H9 (cell line): ENCODE results near the gene PBX4. TPM values are rescaled to one million over a fixed set of nuclear protein-coding genes. Genes with fewer than 3 reads are reported as not detected.

Experiments used
- DNase-seq: peaks from one replicate; pipeline ENCODE4 v3.0.0-alpha.2; 2017
- H2AFZ ChIP-seq: one replicate; pipeline ENCODE4 v1.6.1; 2013; ENCODE audit warnings: mild to moderate bottlenecking, low read length, control low read depth, moderate library complexity
- H2AK5ac ChIP-seq: 2 replicates; pipeline ENCODE4 v1.6.1; 2013; ENCODE audit warnings: low read length, control low read depth, mixed read lengths; ENCODE audit not compliant: insufficient read length
- H2BK120ac ChIP-seq: one replicate; pipeline ENCODE4 v1.6.1; 2013; ENCODE audit warnings: low read depth, mild to moderate bottlenecking, low read length, control low read depth, inconsistent platforms; ENCODE audit not compliant: poor library complexity, severe bottlenecking
- H2BK12ac ChIP-seq: 2 replicates; pipeline ENCODE4 v1.6.1; 2013; ENCODE audit warnings: low read length, control low read depth, mixed read lengths, low read depth; ENCODE audit not compliant: insufficient read length
- H2BK15ac ChIP-seq: 2 replicates; pipeline ENCODE4 v1.6.1; 2013; ENCODE audit warnings: low read depth, low read length, control low read depth
- H2BK20ac ChIP-seq: one replicate; pipeline ENCODE4 v1.6.1; 2013; ENCODE audit warnings: low read depth, mild to moderate bottlenecking, low read length, control low read depth, inconsistent platforms; ENCODE audit not compliant: poor library complexity, severe bottlenecking
- H2BK5ac ChIP-seq: 2 replicates; pipeline ENCODE4 v1.6.1; 2013; ENCODE audit warnings: low read length, control low read depth, mixed read lengths; ENCODE audit not compliant: insufficient read length
- H3K14ac ChIP-seq: 2 replicates; pipeline ENCODE4 v1.6.1; 2013; ENCODE audit warnings: low read length, control low read depth; ENCODE audit not compliant: insufficient read depth
- H3K18ac ChIP-seq: 2 replicates; pipeline ENCODE4 v1.6.1; 2013; ENCODE audit warnings: low read depth, mild to moderate bottlenecking, mixed read lengths, low read length, control low read depth; ENCODE audit not compliant: insufficient read length
- H3K23ac ChIP-seq: 2 replicates; pipeline ENCODE4 v1.6.1; 2013; ENCODE audit warnings: low read length, control low read depth, mixed read lengths, low read depth; ENCODE audit not compliant: insufficient read length
- H3K23me2 ChIP-seq: 2 replicates; pipeline ENCODE4 v1.6.1; 2013; ENCODE audit warnings: low read depth, mild to moderate bottlenecking, mixed read lengths, low read length, control low read depth; ENCODE audit not compliant: insufficient read length, poor library complexity, severe bottlenecking
- H3K27ac ChIP-seq: 2 replicates; pipeline ENCODE4 v1.5.1; 2013; ENCODE audit warnings: low read length, control low read depth, mixed read lengths, low read depth; ENCODE audit not compliant: insufficient read length
- H3K27me3 ChIP-seq: 2 replicates; pipeline ENCODE4 v1.6.1; 2013; ENCODE audit warnings: low read length, control low read depth, inconsistent platforms; ENCODE audit not compliant: insufficient read depth
- H3K4ac ChIP-seq: 2 replicates; pipeline ENCODE4 v1.6.1; 2013; ENCODE audit warnings: low read depth, mild to moderate bottlenecking, control low read depth, inconsistent platforms, low read length, moderate library complexity
- H3K4me1 ChIP-seq: 2 replicates; pipeline ENCODE4 v1.6.1; 2013; ENCODE audit warnings: low read length, control low read depth, inconsistent platforms; ENCODE audit not compliant: insufficient read depth
- H3K4me2 ChIP-seq: 2 replicates; pipeline ENCODE4 v1.6.1; 2013; ENCODE audit warnings: low read length, control low read depth, mixed read lengths; ENCODE audit not compliant: insufficient read length, insufficient read depth
- H3K56ac ChIP-seq: 2 replicates; pipeline ENCODE4 v1.6.1; 2013; ENCODE audit warnings: low read depth, mild to moderate bottlenecking, mixed read lengths, low read length, control low read depth; ENCODE audit not compliant: insufficient read length
- H3K79me1 ChIP-seq: 2 replicates; pipeline ENCODE4 v1.6.1; 2013; ENCODE audit warnings: low read depth, mild to moderate bottlenecking, moderate library complexity, low read length, control low read depth, inconsistent platforms; ENCODE audit not compliant: insufficient read depth, poor library complexity, severe bottlenecking
- H3K79me2 ChIP-seq: 2 replicates; pipeline ENCODE4 v1.6.1; 2013; ENCODE audit warnings: low read length, control low read depth, inconsistent platforms; ENCODE audit not compliant: insufficient read depth
- H3K9ac ChIP-seq: 2 replicates; pipeline ENCODE4 v1.6.1; 2013; ENCODE audit warnings: low read length, control low read depth, mixed read lengths; ENCODE audit not compliant: insufficient read length; ENCODE audit errors: extremely low read depth
- H3K9me3 ChIP-seq: one replicate; pipeline ENCODE4 v1.6.1; 2013; ENCODE audit warnings: low read depth, low read length, inconsistent platforms; ENCODE audit not compliant: control insufficient read depth
- H3T11ph ChIP-seq: one replicate; pipeline ENCODE4 v1.6.1; 2013; ENCODE audit warnings: mild to moderate bottlenecking, low read length, control low read depth, inconsistent platforms
- H4K20me1 ChIP-seq: one replicate; pipeline ENCODE4 v1.6.1; 2013; ENCODE audit not compliant: control insufficient read depth, insufficient read length, insufficient read depth
- H4K5ac ChIP-seq: 2 replicates; pipeline ENCODE4 v1.6.1; 2013; ENCODE audit warnings: low read depth, mild to moderate bottlenecking, mixed read lengths, low read length, control low read depth; ENCODE audit not compliant: insufficient read length
- H4K8ac ChIP-seq: replicated peaks from 2 replicates; pipeline ENCODE4 v1.6.1; 2013; ENCODE audit warnings: low read length, control low read depth, mixed read lengths, low read depth; ENCODE audit not compliant: insufficient read length
- H4K91ac ChIP-seq: 2 replicates; pipeline ENCODE4 v1.6.1; 2013; ENCODE audit warnings: low read depth, mild to moderate bottlenecking, moderate library complexity, mixed read lengths, low read length, control low read depth; ENCODE audit not compliant: insufficient read length
- H3K27ac Mint-ChIP-seq, 3 experiments: 2 replicates in 2 of 3; 3 replicates in 1 of 3; pipeline ENCODE4 v1.8.0; 2020 to 2021; ENCODE audit warnings: mixed read lengths in 3 of 3, mild to moderate bottlenecking in 1 of 3, moderate library complexity in 1 of 3
- H3K27me3 Mint-ChIP-seq: 2 replicates; pipeline ENCODE4 v1.8.0; 2021; ENCODE audit warnings: low read depth, mild to moderate bottlenecking, moderate library complexity, mixed read lengths
- H3K36me3 Mint-ChIP-seq, 3 experiments: 2 replicates in 2 of 3; 3 replicates in 1 of 3; pipeline ENCODE4 v1.8.0; 2020 to 2021; ENCODE audit warnings: low read depth in 3 of 3, mixed read lengths in 3 of 3; ENCODE audit not compliant: insufficient read depth in 1 of 3
- H3K4me1 Mint-ChIP-seq, 2 experiments: 2 replicates each; pipeline ENCODE4 v1.8.0; 2020; ENCODE audit warnings: mixed read lengths in 2 of 2
- H3K4me3 Mint-ChIP-seq, 2 experiments: 2 replicates in 1 of 2; 3 replicates in 1 of 2; pipeline ENCODE4 v1.8.0; 2020 to 2021; ENCODE audit warnings: mild to moderate bottlenecking in 2 of 2, mixed read lengths in 2 of 2, moderate library complexity in 1 of 2
- H3K9me3 Mint-ChIP-seq, 2 experiments: 2 replicates in 1 of 2; 3 replicates in 1 of 2; pipeline ENCODE4 v1.8.0; 2020; ENCODE audit warnings: mild to moderate bottlenecking in 2 of 2, mixed read lengths in 2 of 2, moderate library complexity in 1 of 2
- CTCF ChIP-seq: fragments of 200-600 bp; sonication (generic); conservative IDR thresholded peaks from 3 replicates; pipeline ENCODE4 v1.8.0; 2021; ENCODE audit warnings: antibody characterized with exemption, mild to moderate bottlenecking
- WGBS: extraction: QIAGEN DNeasy Blood & Tissue Kit; methylation state at CpG from one replicate; pipeline ENCODE4 v1.1.7; 2013; ENCODE audit warnings: missing lambda C conversion rate, low lambda C conversion rate, mixed read lengths; ENCODE audit not compliant: insufficient read length; ENCODE audit errors: extremely low coverage; 5-methylcytosine and 5-hydroxymethylcytosine counted together
- total RNA-seq: library from RNA; stranded (reverse); gene quantifications from 2 replicates; pipeline ENCODE4 v1.2.1, GENCODE V29; 2021

Gene PBX4
- total RNA-seq, 1 experiment from 2014 or later = 3.3 TPM

- Histone ChIP-seq H3K79me2 (peaks cover 20% of the 10 kb centered on the region; the same call in 1 of the 2 replicates), H2AFZ (no peak overlapping the region), H4K8ac (no peak overlapping the region), H4K5ac (no peak overlapping the region), H3K18ac (no peak overlapping the region), H3K4me2 (peak overlapping the region; percentile 89), H2AK5ac (no peak overlapping the region), H3K9ac (peak overlapping the region; percentile 37), H3K14ac (peak overlapping the region; percentile 14), H3K4me1 (peaks cover 6% of the 10 kb centered on the region; the same call in 1 of the 2 replicates), H2BK12ac (no peak overlapping the region), H3K23me2 (no peaks in the 10 kb centered on the region), H2BK5ac (no peak overlapping the region), H4K20me1 (no peaks in the 10 kb centered on the region), H2BK15ac (no peak overlapping the region), H3K4ac (no peak overlapping the region), H3T11ph (no peak overlapping the region), H3K56ac (no peak overlapping the region), H3K27me3 (no peaks in the 10 kb centered on the region), H3K27ac (no peak overlapping the region), H3K9me3 (no peaks in the 10 kb centered on the region), H3K23ac (no peak overlapping the region), H4K91ac (no peak overlapping the region), H3K79me1 (peaks cover 5% of the 10 kb centered on the region), H2BK120ac (no peak overlapping the region), H2BK20ac (no peak overlapping the region)
- no CpG with 5 or more reads among the region's 17 CpGs for WGBS
- no peaks in the 10 kb centered on the region for H3K9me3 Mint-ChIP-seq
- H3K4me1 Mint-ChIP-seq = peaks cover 21 to 22% of the 10 kb centered on the region in 2 experiments
- no peak for DNase-seq
- H3K27me3 Mint-ChIP-seq = no peaks in the 10 kb centered on the region
- peak overlapping the region; percentile 45 to 95 (median 89); a peak in 5 of 7 replicates for H3K27ac Mint-ChIP-seq
- peaks cover 19 to 34% (median 29%) of the 10 kb centered on the region in 3 experiments for H3K36me3 Mint-ChIP-seq
- peak overlapping the region; percentile 86 to 95 for H3K4me3 Mint-ChIP-seq
- TF ChIP-seq CTCF = no peak
Measured at GRCh38 chr19:19662871-19663255, 44.4 kb upstream of the PBX4 start.
